ENCODE measurements around the gene MGAT2. TPM values are rescaled to one million over a fixed set of nuclear protein-coding genes. Genes with fewer than 3 reads are reported as not detected.

MGAT2 gene
- total RNA-seq = 59.7 and 62.3 TPM in 2 replicates

GRCh38 chr14:49620182-49621113 lies at the start of gene MGAT2, which contains the start of gene RPL36AL:
MGAT2 (plus strand) TSS chr14:49620799; CDS start chr14:49621269, 470 bp downstream.
RPL36AL (minus strand) TSS chr14:49620626; CDS start chr14:49619104, 1,522 bp downstream.

GRCh38 chr14:49585803-49586672 lies 34.6 kb upstream of the MGAT2 start, which contains the start of gene RPS29:
RPS29 (minus strand) TSS chr14:49586380; CDS start chr14:49586346, 34 bp downstream.

GRCh38 chr14:49598485-49599300 lies 21.9 kb upstream of the MGAT2 start, which contains the start of gene LRR1:
LRR1 (plus strand) TSS chr14:49598940; CDS start chr14:49599021, 81 bp downstream.

GRCh38 chr14:49634547-49635334 lies 14.1 kb downstream of the MGAT2 start, which contains the start of gene DNAAF2:
DNAAF2 (minus strand) TSS chr14:49635244; CDS start chr14:49635149, 95 bp downstream.

Other genes with a start within 250 kb of the MGAT2 start
- gene RPS29, start 34.4 kb upstream of the MGAT2 start, total RNA-seq = 300 and 418 TPM in 2 replicates
- 6.8 and 8.0 TPM in 2 replicates for gene LRR1, start 21.9 kb upstream of the MGAT2 start, total RNA-seq
- gene RPL36AL, start 173 bp upstream of the MGAT2 start, total RNA-seq = 195 and 247 TPM in 2 replicates
- 6.2 and 7.4 TPM in 2 replicates for gene DNAAF2, start 14.4 kb downstream of the MGAT2 start, total RNA-seq
- 2.8 and 5.0 TPM in 2 replicates for gene POLE2, start 67.4 kb downstream of the MGAT2 start, total RNA-seq
- gene KLHDC1, start 72.3 kb downstream of the MGAT2 start, total RNA-seq = 3.4 and 4.0 TPM in 2 replicates
- gene KLHDC2, start 147.4 kb downstream of the MGAT2 start, total RNA-seq = 93.6 and 97.5 TPM in 2 replicates
- 67.0 and 72.1 TPM in 2 replicates for gene NEMF, start 232.0 kb downstream of the MGAT2 start, total RNA-seq